ENCODE measurements around the gene POLD1.
"Not testable (repeated sequence)": the region's sequence is repeated elsewhere in the genome, so short reads cannot be mapped to it uniquely, and the experiment has no call there.

POLD1 gene

GRCh38 chr19:50365434-50366306 is 18.5 kb upstream of the POLD1 start, which contains the start of gene NAPSA:
Gene NAPSA (minus strand): TSS chr19:50365639. CDS start chr19:50365621, 18 bp downstream.
- no peak for DNase-seq (ENCODE audit: low read depth in 2 of 2)

- peak; percentile 69 to 78 for DNase-seq (ENCODE audit: low read depth in 2 of 2)
Measured at GRCh38 chr19:50368649-50369570, 15.2 kb upstream of the POLD1 start.

GRCh38 chr19:50371914-50372475 is 12.2 kb upstream of the POLD1 start:
- DNase-seq (ENCODE audit: low read depth in 2 of 2): no peak

- DNase-seq (ENCODE audit: low read depth in 2 of 2): peak; percentile 89 to 90
Measured at GRCh38 chr19:50376166-50377050, 7.7 kb upstream of the POLD1 start, which contains the start of gene NR1H2. Gene NR1H2 (plus strand): TSS chr19:50376457. CDS start chr19:50377606, 1,149 bp downstream.

GRCh38 chr19:50377051-50377461 is 7.1 kb upstream of the POLD1 start:
- DNase-seq (ENCODE audit: low read depth in 2 of 2): no peak

GRCh38 chr19:50377517-50377916 is 6.6 kb upstream of the POLD1 start:
- no peak for DNase-seq (ENCODE audit: low read depth in 2 of 2)

GRCh38 chr19:50378169-50378862 is 5.8 kb upstream of the POLD1 start:
- no peak for DNase-seq (ENCODE audit: low read depth in 2 of 2)

- no peak for DNase-seq (ENCODE audit: low read depth in 2 of 2)
Measured at GRCh38 chr19:50378863-50379236, 5.3 kb upstream of the POLD1 start.

- no peak for DNase-seq (ENCODE audit: low read depth in 2 of 2)
Measured at GRCh38 chr19:50379602-50380001, 4.5 kb upstream of the POLD1 start.

- DNase-seq (ENCODE audit: low read depth in 2 of 2): no peak
Measured at GRCh38 chr19:50380137-50380536, 4.0 kb upstream of the POLD1 start.

- no peak for DNase-seq (ENCODE audit: low read depth in 2 of 2)
Measured at GRCh38 chr19:50380751-50381151, 3.4 kb upstream of the POLD1 start.

- DNase-seq (ENCODE audit: low read depth in 2 of 2): no peak
Measured at GRCh38 chr19:50381881-50382729, 2.0 kb upstream of the POLD1 start.

- no peak for DNase-seq (ENCODE audit: low read depth in 2 of 2)
Measured at GRCh38 chr19:50383001-50383851, 921 bp upstream of the POLD1 start.

- no peak for DNase-seq (ENCODE audit: low read depth in 2 of 2)
Measured at GRCh38 chr19:50384685-50385535, 763 bp downstream of the POLD1 start.

GRCh38 chr19:50387176-50387867 is 3.2 kb downstream of the POLD1 start:
- DNase-seq (ENCODE audit: low read depth in 2 of 2): no peak

GRCh38 chr19:50387868-50388245 is 3.7 kb downstream of the POLD1 start:
- no peak for DNase-seq (ENCODE audit: low read depth in 2 of 2)

- DNase-seq (ENCODE audit: low read depth in 2 of 2): not testable (repeated sequence)
Measured at GRCh38 chr19:50390295-50390694, 6.1 kb downstream of the POLD1 start.
